IPS DF 6.9 (cell line): Measurements from ENCODE around the gene PAX5.

ENCODE experiments used
- DNase-seq: peaks from one replicate; pipeline ENCODE4 v3.0.0-alpha.2; 2013; ENCODE audit warnings: low read depth, low spot score
- H3K27ac ChIP-seq: one replicate; pipeline ENCODE4 v1.5.1; 2013; ENCODE audit warnings: low read length, control low read depth
- H3K27me3 ChIP-seq: 2 replicates; pipeline ENCODE4 v1.6.1; 2013; ENCODE audit warnings: mild to moderate bottlenecking, low read length; ENCODE audit not compliant: control insufficient read depth, insufficient read depth
- H3K36me3 ChIP-seq: 2 replicates; pipeline ENCODE4 v1.6.1; 2013; ENCODE audit warnings: low read length; ENCODE audit not compliant: control insufficient read depth, insufficient read depth
- H3K4me1 ChIP-seq: 2 replicates; pipeline ENCODE4 v1.6.1; 2013; ENCODE audit warnings: low read length; ENCODE audit not compliant: control insufficient read depth, insufficient read depth
- H3K4me3 ChIP-seq: 2 replicates; pipeline ENCODE4 v1.5.1; 2013; ENCODE audit warnings: mild to moderate bottlenecking, low read length
- H3K9me3 ChIP-seq: 2 replicates; pipeline ENCODE4 v1.6.1; 2013; ENCODE audit warnings: low read length, inconsistent platforms; ENCODE audit not compliant: control insufficient read depth, insufficient read depth
- WGBS: extraction: QIAGEN DNeasy Blood & Tissue Kit; methylation state at CpG from one replicate; pipeline ENCODE4 v1.1.7; 2013; ENCODE audit warnings: mixed read lengths, missing lambda C conversion rate; ENCODE audit not compliant: insufficient read length, insufficient coverage; 5-methylcytosine and 5-hydroxymethylcytosine counted together

Gene PAX5

GRCh38 chr9:36933676-36934215, 100.3 kb downstream of the PAX5 start:
- Histone ChIP-seq H3K9me3 (no peaks in the 10 kb centered on the region), H3K4me1 (peaks cover 1% of the 10 kb centered on the region; the same call in 1 of the 2 replicates), H3K36me3 (no peaks in the 10 kb centered on the region), H3K27ac (no peak overlapping the region), H3K4me3 (no peak overlapping the region), H3K27me3 (no peaks in the 10 kb centered on the region)
- no CpG with 5 or more reads among the region's 6 CpGs for WGBS
- no peak for DNase-seq

- Histone ChIP-seq H3K27ac (no peak overlapping the region), H3K27me3 (no peaks in the 10 kb centered on the region), H3K4me1 (no peaks in the 10 kb centered on the region), H3K36me3 (no peaks in the 10 kb centered on the region), H3K4me3 (no peak overlapping the region), H3K9me3 (no peaks in the 10 kb centered on the region)
- no CpG with 5 or more reads among the region's 2 CpGs for WGBS
- DNase-seq, result no peak
Observed at GRCh38 chr9:36932198-36932597, 101.9 kb downstream of the PAX5 start.

DNA sequence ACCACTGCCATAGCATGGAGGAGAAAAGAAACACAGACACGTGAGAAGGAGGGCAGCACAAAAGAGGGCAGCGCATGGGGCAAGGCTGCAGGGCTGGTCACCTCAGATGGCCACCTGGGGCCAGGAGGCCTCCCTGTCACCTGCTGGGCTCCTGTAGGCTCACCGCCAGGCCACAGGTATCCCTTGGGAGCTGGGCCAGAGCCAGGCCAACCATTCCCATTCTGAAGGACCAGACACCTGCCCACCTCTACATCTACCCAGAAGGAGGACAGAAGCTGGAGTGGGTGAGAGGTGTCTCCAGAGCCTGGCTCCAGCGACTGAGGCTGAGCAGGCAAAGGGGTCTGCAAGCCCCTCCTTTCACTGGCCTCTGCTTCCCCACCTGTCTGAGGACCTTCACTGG, 103.1 kb downstream of the PAX5 start:
- WGBS, result no CpG with 5 or more reads among the region's 4 CpGs
- no peak for DNase-seq
- no peaks in the 10 kb centered on the region for H3K27me3 ChIP-seq
- no peaks in the 10 kb centered on the region for H3K9me3 ChIP-seq
- no peak overlapping the region for H3K27ac ChIP-seq
- no peaks in the 10 kb centered on the region for H3K4me1 ChIP-seq
- no peaks in the 10 kb centered on the region for H3K36me3 ChIP-seq
- H3K4me3 ChIP-seq, result no peak overlapping the region

GRCh38 chr9:36929350-36929675, 104.8 kb downstream of the PAX5 start:
- DNase-seq, result no peak
- H3K4me3 ChIP-seq, result no peak overlapping the region
- WGBS, result no CpG with 5 or more reads among the region's 5 CpGs
- no peaks in the 10 kb centered on the region for H3K9me3 ChIP-seq
- no peaks in the 10 kb centered on the region for H3K27me3 ChIP-seq
- H3K4me1 ChIP-seq, result no peaks in the 10 kb centered on the region
- H3K36me3 ChIP-seq, result no peaks in the 10 kb centered on the region
- no peak overlapping the region for H3K27ac ChIP-seq

GRCh38 chr9:36928670-36929349, 105.3 kb downstream of the PAX5 start:
- H3K4me1 ChIP-seq, result no peaks in the 10 kb centered on the region
- DNase-seq, result no peak
- H3K4me3 ChIP-seq, result no peak overlapping the region
- no CpG with 5 or more reads among the region's 3 CpGs for WGBS
- H3K36me3 ChIP-seq, result no peaks in the 10 kb centered on the region
- H3K27ac ChIP-seq, result no peak overlapping the region
- no peaks in the 10 kb centered on the region for H3K27me3 ChIP-seq
- H3K9me3 ChIP-seq, result no peaks in the 10 kb centered on the region

GRCh38 chr9:36928210-36928609, 105.9 kb downstream of the PAX5 start:
- no peak for DNase-seq
- Histone ChIP-seq H3K27ac (no peak overlapping the region), H3K27me3 (no peaks in the 10 kb centered on the region), H3K9me3 (no peaks in the 10 kb centered on the region), H3K4me3 (no peak overlapping the region), H3K4me1 (no peaks in the 10 kb centered on the region), H3K36me3 (no peaks in the 10 kb centered on the region)
- WGBS, result no CpG with 5 or more reads among the region's 2 CpGs

GRCh38 chr9:36924757-36925432, 109.2 kb downstream of the PAX5 start:
- no peak overlapping the region for H3K4me3 ChIP-seq
- DNase-seq, result no peak
- WGBS, result no CpG with 5 or more reads among the region's 4 CpGs
- no peaks in the 10 kb centered on the region for H3K27me3 ChIP-seq
- H3K27ac ChIP-seq, result no peak overlapping the region
- H3K9me3 ChIP-seq, result no peaks in the 10 kb centered on the region
- no peaks in the 10 kb centered on the region for H3K36me3 ChIP-seq
- H3K4me1 ChIP-seq, result no peaks in the 10 kb centered on the region

- H3K36me3 ChIP-seq, result no peaks in the 10 kb centered on the region
- H3K4me1 ChIP-seq, result no peaks in the 10 kb centered on the region
- H3K4me3 ChIP-seq, result no peak overlapping the region
- no peaks in the 10 kb centered on the region for H3K27me3 ChIP-seq
- no peak for DNase-seq
- H3K9me3 ChIP-seq, result no peaks in the 10 kb centered on the region
- H3K27ac ChIP-seq, result no peak overlapping the region
- WGBS, result no CpG with 5 or more reads among the region's 4 CpGs
Observed at GRCh38 chr9:36924071-36924470, 110.0 kb downstream of the PAX5 start.

DNA sequence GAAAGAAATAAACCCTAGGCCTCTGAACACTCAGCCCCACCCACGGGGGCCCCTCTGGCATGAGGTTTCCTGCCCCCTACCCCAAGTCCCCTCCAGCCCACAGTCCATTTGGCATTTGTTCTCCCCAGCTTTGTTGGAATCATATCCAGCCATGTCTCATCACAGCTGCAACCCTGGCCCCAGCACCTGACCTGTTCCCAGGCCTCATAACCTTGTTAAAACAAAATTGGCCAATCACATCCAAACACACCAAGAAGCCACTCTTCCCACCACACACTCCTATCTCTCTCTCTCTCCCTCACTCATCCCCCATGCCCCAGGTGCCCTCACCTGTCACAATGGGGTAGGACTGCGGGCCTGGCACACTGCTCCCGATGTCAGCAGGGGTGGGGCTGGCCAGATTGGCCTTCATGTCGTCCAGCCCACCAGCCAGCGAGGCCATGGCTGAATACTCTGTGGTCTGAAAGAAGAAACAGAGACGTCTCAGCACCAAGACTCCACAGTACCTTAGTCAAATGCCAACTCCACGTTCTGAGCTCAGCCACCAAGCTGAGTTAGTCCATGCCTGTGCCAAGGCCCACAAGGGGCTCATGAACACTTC, 110.9 kb downstream of the PAX5 start:
- WGBS, result no CpG with 5 or more reads among the region's 7 CpGs
- DNase-seq, result no peak
- no peaks in the 10 kb centered on the region for H3K36me3 ChIP-seq
- no peaks in the 10 kb centered on the region for H3K9me3 ChIP-seq
- H3K4me1 ChIP-seq, result no peaks in the 10 kb centered on the region
- H3K27ac ChIP-seq, result no peak overlapping the region
- no peaks in the 10 kb centered on the region for H3K27me3 ChIP-seq
- H3K4me3 ChIP-seq, result no peak overlapping the region

DNA sequence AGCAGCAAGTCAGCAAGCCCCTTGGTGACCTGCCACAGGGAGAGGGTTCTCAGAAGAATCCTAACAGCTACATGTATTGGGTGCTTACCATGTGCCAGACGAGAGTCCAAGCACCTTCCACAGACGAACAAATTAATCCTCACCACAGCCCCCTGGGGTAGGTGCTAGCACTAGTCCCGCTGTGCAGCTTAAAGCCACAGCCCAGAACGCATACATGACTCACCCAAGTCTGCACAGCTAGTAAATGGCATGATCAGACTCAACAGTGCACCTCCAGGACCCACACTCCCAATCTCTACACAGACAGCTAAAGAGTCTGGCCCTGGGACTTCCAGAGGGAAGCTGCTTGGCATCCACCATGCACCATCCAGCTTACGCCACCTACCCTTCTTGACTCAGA, 111.5 kb downstream of the PAX5 start:
- no peak overlapping the region for H3K27ac ChIP-seq
- no peak overlapping the region for H3K4me3 ChIP-seq
- no peak for DNase-seq
- no peaks in the 10 kb centered on the region for H3K36me3 ChIP-seq
- WGBS, result no CpG with 5 or more reads among the region's 5 CpGs
- H3K9me3 ChIP-seq, result no peaks in the 10 kb centered on the region
- H3K27me3 ChIP-seq, result no peaks in the 10 kb centered on the region
- H3K4me1 ChIP-seq, result no peaks in the 10 kb centered on the region
